ENCODE results near the gene FOXL1. TPM values are rescaled to one million over a fixed set of nuclear protein-coding genes. Genes with fewer than 3 reads are reported as not detected.

Gene FOXL1
- total RNA-seq, 8 experiments from 2014 or later = 0.09 to 12.6 (median 0.38) TPM; not detected in 1

- no peak overlapping the region for H3K4me3 ChIP-seq
- WGBS, 10 experiments = 0 to 100% (median 56%) methylated on average over 1 to 2 of the region's 2 CpGs; no CpG with 5 or more reads in 3 of the 10 experiments
- H3K27ac ChIP-seq = no peak overlapping the region
- ATAC-seq (replicated peaks in 6 of 8) = peak in 3 of 8 experiments; percentile 24 to 95 (median 26)
- peaks cover 0 to 7% of the 10 kb centered on the region in 2 donors for H3K4me1 ChIP-seq (replicated peaks in 1 of 2)
- in situ Hi-C loops (cut with MboI; ENCODE audit: low pct_unique_long_range_greater_than_20kb in 2 of 9, low sequenced_read_pairs in 9 of 9, unreplicated experiment in 9 of 9) = no loop called here
Observed at GRCh38 chr16:86608301-86608747, 30.0 kb downstream of the FOXL1 start.

GRCh38 chr16:86609115-86609514 is 30.8 kb downstream of the FOXL1 start:
- WGBS, 10 experiments = 21 to 94% (median 83%) methylated on average over 1 to 6 of the region's 6 CpGs; no CpG with 5 or more reads in 3 of the 10 experiments
- ATAC-seq (replicated peaks in 6 of 8) = peak in 1 of 8 experiments; percentile 34
- no peak overlapping the region for H3K4me3 ChIP-seq
- peaks cover 0 to 7% of the 10 kb centered on the region in 2 donors for H3K4me1 ChIP-seq (replicated peaks in 1 of 2)
- no peak overlapping the region for H3K27ac ChIP-seq
- in situ Hi-C loops (cut with MboI; ENCODE audit: low pct_unique_long_range_greater_than_20kb in 2 of 9, low sequenced_read_pairs in 9 of 9, unreplicated experiment in 9 of 9) = no loop called here

DNA sequence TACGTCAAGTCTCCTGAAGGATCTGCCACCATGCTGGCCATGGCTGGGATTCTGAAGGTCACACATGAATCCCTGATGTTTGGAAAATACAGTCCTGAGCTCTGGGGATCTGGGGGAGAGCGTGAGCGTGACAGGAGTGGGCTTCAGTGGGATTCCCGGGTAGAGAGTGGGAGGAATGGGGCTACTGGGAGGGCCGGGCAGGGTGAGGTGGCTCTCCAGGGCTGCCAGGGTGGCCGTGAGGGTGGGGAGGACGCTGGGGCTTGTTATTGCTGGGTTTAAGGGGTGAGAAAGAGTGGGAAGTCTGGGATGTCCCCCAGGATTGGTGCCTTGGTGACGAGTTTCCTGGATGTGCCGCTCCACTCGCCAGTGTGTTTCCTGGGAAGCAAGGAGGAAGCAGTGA is 31.3 kb downstream of the FOXL1 start:
- Histone ChIP-seq H3K27ac (no peak overlapping the region), H3K4me1 (replicated peaks in 1 of 2) (peaks cover 0 to 10% of the 10 kb centered on the region in 2 donors), H3K4me3 (no peak overlapping the region)
- ATAC-seq (replicated peaks in 6 of 8) = no peak
- WGBS, 10 experiments = 61 to 100% (median 100%) methylated on average over 1 to 3 of the region's 10 CpGs; no CpG with 5 or more reads in 6 of the 10 experiments
- in situ Hi-C loops (cut with MboI; ENCODE audit: low pct_unique_long_range_greater_than_20kb in 2 of 9, low sequenced_read_pairs in 9 of 9, unreplicated experiment in 9 of 9) = no loop called here

DNA sequence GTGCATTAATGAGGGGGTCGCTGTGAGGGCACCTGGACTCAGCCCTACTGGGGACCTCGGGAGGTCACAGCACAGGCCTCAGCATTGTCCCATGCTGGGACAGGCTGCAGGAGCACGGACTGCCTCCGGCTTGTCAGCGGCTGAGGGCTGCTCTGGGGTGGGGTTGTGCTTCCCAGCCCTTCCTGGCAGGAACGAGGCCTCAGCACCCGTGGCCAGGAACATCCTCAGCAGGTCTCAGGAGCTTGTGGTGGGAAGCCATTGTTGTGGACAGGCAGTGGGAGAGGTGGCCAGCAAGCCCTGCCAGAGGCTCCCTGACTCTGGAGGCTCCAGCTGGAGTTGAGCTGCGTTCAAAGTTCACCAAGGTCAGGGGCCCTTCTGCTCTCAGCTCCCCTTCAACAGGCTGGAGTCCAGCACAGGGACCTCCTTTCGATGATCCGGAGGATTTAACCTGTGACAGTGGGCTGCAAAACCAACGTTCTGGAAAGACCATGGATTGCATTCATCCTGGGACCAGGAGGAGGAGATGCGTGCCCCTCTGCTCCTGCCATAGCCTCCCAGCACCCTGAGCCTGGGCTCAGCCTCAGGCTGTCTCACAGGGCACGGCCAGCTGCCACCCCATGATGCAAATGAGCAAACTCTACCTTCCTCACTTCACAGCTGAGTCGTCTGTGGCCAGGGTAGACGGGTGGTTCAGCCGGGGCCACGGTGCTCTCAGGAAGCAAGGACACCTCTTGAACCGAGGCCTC is 32.6 kb downstream of the FOXL1 start:
- peaks cover 0 to 14% of the 10 kb centered on the region in 2 donors for H3K4me1 ChIP-seq (replicated peaks in 1 of 2)
- no peak overlapping the region for H3K4me3 ChIP-seq
- in situ Hi-C loops (cut with MboI; ENCODE audit: low pct_unique_long_range_greater_than_20kb in 2 of 9, low sequenced_read_pairs in 9 of 9, unreplicated experiment in 9 of 9) = no loop called here
- H3K27ac ChIP-seq = no peak overlapping the region
- 62 to 100% (median 77%) methylated on average over 3 to 10 of the region's 18 CpGs; no CpG with 5 or more reads in 6 of the 10 experiments for WGBS, 10 experiments
- ATAC-seq (replicated peaks in 6 of 8) = no peak

DNA sequence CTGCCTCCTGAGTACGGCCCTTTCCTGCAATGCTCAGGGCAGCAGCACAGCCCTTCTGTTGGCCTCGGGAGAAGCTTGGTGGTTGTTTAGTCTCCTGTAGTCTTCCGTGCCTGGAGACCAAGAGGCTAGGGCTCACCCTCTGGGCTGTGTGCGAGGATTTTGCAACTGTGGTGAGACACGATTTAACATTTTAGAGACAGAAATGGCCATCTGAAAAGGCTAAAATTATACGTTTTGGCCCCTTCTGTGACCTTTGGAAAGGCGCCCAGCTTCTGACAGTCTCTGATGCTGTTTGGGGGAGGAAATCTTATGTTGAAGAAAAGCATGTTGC is 33.1 kb downstream of the FOXL1 start:
- ATAC-seq (replicated peaks in 6 of 8) = no peak
- Histone ChIP-seq H3K27ac (no peak overlapping the region), H3K4me1 (replicated peaks in 1 of 2) (peaks cover 0 to 14% of the 10 kb centered on the region in 2 donors), H3K4me3 (no peak overlapping the region)
- in situ Hi-C loops (cut with MboI; ENCODE audit: low pct_unique_long_range_greater_than_20kb in 2 of 9, low sequenced_read_pairs in 9 of 9, unreplicated experiment in 9 of 9) = no loop called here
- WGBS, 10 experiments = 50 to 91% (median 80%) methylated on average over 1 to 6 of the region's 7 CpGs; no CpG with 5 or more reads in 4 of the 10 experiments

- in situ Hi-C loops (cut with MboI; ENCODE audit: low pct_unique_long_range_greater_than_20kb in 2 of 9, low sequenced_read_pairs in 9 of 9, unreplicated experiment in 9 of 9) = no loop called here
- no peak for ATAC-seq (replicated peaks in 6 of 8)
- Histone ChIP-seq H3K4me1 (replicated peaks in 1 of 2) (peaks cover 0 to 14% of the 10 kb centered on the region in 2 donors), H3K4me3 (no peak overlapping the region), H3K27ac (no peak overlapping the region)
- WGBS, 10 experiments = 50 to 100% (median 90%) methylated on average over 1 to 3 of the region's 3 CpGs; no CpG with 5 or more reads in 4 of the 10 experiments
Observed at GRCh38 chr16:86611941-86612340, 33.6 kb downstream of the FOXL1 start.

DNA sequence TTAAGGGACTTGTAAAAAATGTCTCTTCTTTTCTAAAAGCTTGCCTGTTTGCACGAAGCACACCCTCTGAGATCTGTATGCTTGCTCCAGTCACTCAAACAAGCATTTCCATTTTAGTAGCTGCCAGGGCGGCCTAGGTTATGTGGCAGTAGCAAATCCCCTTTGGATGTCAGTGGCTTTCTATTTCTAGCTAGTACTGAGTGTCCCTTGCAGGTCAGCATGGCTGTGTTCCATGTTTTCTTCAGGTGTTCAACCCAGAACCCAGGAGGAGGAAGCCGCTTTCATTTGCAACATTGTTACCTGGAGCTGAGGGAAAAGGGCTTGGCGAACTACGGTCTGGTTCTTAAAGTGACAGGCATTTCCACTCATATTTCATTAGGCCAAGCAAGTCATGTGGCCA is 36.4 kb downstream of the FOXL1 start:
- in situ Hi-C loops (cut with MboI; ENCODE audit: low pct_unique_long_range_greater_than_20kb in 2 of 9, low sequenced_read_pairs in 9 of 9, unreplicated experiment in 9 of 9) = no loop called here
- H3K27ac ChIP-seq = no peak overlapping the region
- no peak overlapping the region for H3K4me3 ChIP-seq
- ATAC-seq (replicated peaks in 6 of 8) = no peak
- 0 to 100% (median 57%) methylated on average over 1 to 5 of the region's 5 CpGs; no CpG with 5 or more reads in 1 of the 10 experiments for WGBS, 10 experiments
- H3K4me1 ChIP-seq (replicated peaks in 1 of 2) = peaks cover 0 to 14% of the 10 kb centered on the region in 2 donors

DNA sequence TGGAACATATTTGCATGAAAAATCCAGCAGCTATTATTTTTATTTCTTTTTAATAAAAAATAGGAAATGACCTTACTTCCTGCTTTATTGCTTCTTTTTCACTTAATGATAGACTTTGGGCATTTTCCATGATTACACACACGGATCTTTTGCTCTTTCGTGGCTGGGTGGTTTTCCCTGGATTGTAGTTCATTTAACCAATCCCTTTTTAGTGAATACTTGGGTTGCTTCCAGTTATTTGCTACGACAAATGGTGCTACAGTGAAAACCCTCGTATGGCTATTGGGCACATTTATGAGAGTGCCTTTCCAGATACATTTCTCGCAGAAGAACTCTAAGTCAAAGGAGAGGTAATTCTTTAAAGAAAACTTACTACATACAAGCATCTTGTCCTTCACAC is 38.6 kb downstream of the FOXL1 start:
- ATAC-seq (replicated peaks in 6 of 8) = no peak
- Histone ChIP-seq H3K4me3 (no peak overlapping the region), H3K27ac (no peak overlapping the region), H3K4me1 (replicated peaks in 1 of 2) (peaks cover 0 to 7% of the 10 kb centered on the region in 2 donors)
- in situ Hi-C loops (cut with MboI; ENCODE audit: low pct_unique_long_range_greater_than_20kb in 2 of 9, low sequenced_read_pairs in 9 of 9, unreplicated experiment in 9 of 9) = no loop called here
- WGBS, 10 experiments = 0 to 100% (median 92%) methylated on average over 1 to 5 of the region's 5 CpGs; no CpG with 5 or more reads in 1 of the 10 experiments

GRCh38 chr16:86618431-86619238 is 40.3 kb downstream of the FOXL1 start:
- peaks cover 0 to 7% of the 10 kb centered on the region in 2 donors for H3K4me1 ChIP-seq (replicated peaks in 1 of 2)
- no peak overlapping the region for H3K4me3 ChIP-seq
- 0 to 100% (median 77%) methylated on average over 1 to 12 of the region's 16 CpGs; no CpG with 5 or more reads in 2 of the 10 experiments for WGBS, 10 experiments
- no peak overlapping the region for H3K27ac ChIP-seq
- peak in 2 of 8 experiments; percentile 66 to 85 for ATAC-seq (replicated peaks in 6 of 8)
- in situ Hi-C loops (cut with MboI; ENCODE audit: low pct_unique_long_range_greater_than_20kb in 2 of 9, low sequenced_read_pairs in 9 of 9, unreplicated experiment in 9 of 9) = no loop called here

DNA sequence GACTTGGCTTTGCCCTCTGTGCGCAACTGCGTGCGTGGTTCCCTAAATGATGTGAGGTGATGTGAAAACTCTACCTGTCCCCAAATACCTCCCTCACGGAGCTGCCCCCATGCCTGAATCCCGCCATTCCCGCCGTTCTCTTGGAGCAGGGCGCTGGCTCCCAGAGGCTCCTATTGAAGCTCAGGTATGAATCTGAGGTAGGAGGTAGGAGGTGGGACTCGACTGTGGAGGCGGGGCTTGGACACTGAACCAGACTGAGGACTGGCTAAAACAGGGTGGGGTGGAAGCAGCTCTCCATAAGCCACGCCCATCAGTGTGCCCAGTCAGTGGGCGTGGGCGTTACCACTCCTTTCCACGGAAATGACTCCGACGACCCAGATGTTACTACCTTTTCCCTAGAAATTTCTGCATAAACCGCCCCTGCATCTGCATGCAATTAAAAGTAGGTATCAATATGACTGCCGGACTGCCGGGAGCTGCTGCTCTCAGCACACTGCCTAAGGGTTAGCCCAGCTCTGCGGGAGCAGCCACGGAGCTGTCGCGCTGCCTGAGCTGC is 41.0 kb downstream of the FOXL1 start:
- peak in 3 of 8 experiments; percentile 40 to 93 (median 92) for ATAC-seq (replicated peaks in 6 of 8)
- 22 to 89% (median 63%) methylated on average over 1 to 11 of the region's 23 CpGs; no CpG with 5 or more reads in 4 of the 10 experiments for WGBS, 10 experiments
- no peak overlapping the region for H3K27ac ChIP-seq
- H3K4me1 ChIP-seq (replicated peaks in 1 of 2) = peaks cover 0 to 7% of the 10 kb centered on the region in 2 donors
- in situ Hi-C loops (cut with MboI; ENCODE audit: low pct_unique_long_range_greater_than_20kb in 2 of 9, low sequenced_read_pairs in 9 of 9, unreplicated experiment in 9 of 9) = no loop called here
- H3K4me3 ChIP-seq = no peak overlapping the region

- ATAC-seq (replicated peaks in 6 of 8) = no peak
- Histone ChIP-seq H3K27ac (no peak overlapping the region), H3K4me1 (replicated peaks in 1 of 2) (no peaks in the 10 kb centered on the region), H3K4me3 (no peak overlapping the region)
- 83 to 88% (median 88%) methylated on average over 1 of the region's 1 CpG; no CpG with 5 or more reads in 7 of the 10 experiments for WGBS, 10 experiments
- in situ Hi-C loops (cut with MboI; ENCODE audit: low pct_unique_long_range_greater_than_20kb in 2 of 9, low sequenced_read_pairs in 9 of 9, unreplicated experiment in 9 of 9) = no loop called here
Observed at GRCh38 chr16:86620184-86620583, 41.8 kb downstream of the FOXL1 start.

- Histone ChIP-seq H3K4me1 (replicated peaks in 1 of 2) (no peaks in the 10 kb centered on the region), H3K4me3 (no peak overlapping the region), H3K27ac (no peak overlapping the region)
- no peak for ATAC-seq (replicated peaks in 6 of 8)
- WGBS, 10 experiments = 63 to 100% (median 80%) methylated on average over 2 to 6 of the region's 10 CpGs; no CpG with 5 or more reads in 5 of the 10 experiments
- in situ Hi-C loops (cut with MboI; ENCODE audit: low pct_unique_long_range_greater_than_20kb in 2 of 9, low sequenced_read_pairs in 9 of 9, unreplicated experiment in 9 of 9) = no loop called here
Observed at GRCh38 chr16:86621966-86622365, 43.6 kb downstream of the FOXL1 start.

All from motor neuron (in vitro differentiated cells).